Memory B cell (primary cell): ENCODE results near the gene LMNTD2.

Experiments
- ATAC-seq: fragments of 150-1000 bp; cut with Tn5 transposase; 2 replicates; pipeline ENCODE4 v1.10.0; 2021; ENCODE audit warnings: low read depth, mild to moderate bottlenecking, moderate library complexity
- DNase-seq, 2 donors: peaks; one replicate each; pipeline ENCODE4 v3.0.0; 2022; ENCODE audit warnings: low spot score in 2 of 2
- H3K27ac Mint-ChIP-seq: one replicate; pipeline ENCODE4 v1.8.0; 2022; ENCODE audit warnings: mild to moderate bottlenecking, moderate library complexity, mixed read lengths
- H3K27me3 Mint-ChIP-seq: one replicate; pipeline ENCODE4 v1.8.0; 2022; ENCODE audit warnings: mixed read lengths
- H3K36me3 Mint-ChIP-seq: one replicate; pipeline ENCODE4 v1.8.0; 2022; ENCODE audit warnings: mild to moderate bottlenecking, mixed read lengths
- H3K4me1 Mint-ChIP-seq: one replicate; pipeline ENCODE4 v1.8.0; 2022; ENCODE audit warnings: mixed read lengths
- H3K4me3 Mint-ChIP-seq: one replicate; pipeline ENCODE4 v1.8.0; 2022; ENCODE audit warnings: mild to moderate bottlenecking, moderate library complexity, mixed read lengths
- H3K9me3 Mint-ChIP-seq: one replicate; pipeline ENCODE4 v1.8.0; 2022; ENCODE audit warnings: mixed read lengths

The LMNTD2 gene

DNA sequence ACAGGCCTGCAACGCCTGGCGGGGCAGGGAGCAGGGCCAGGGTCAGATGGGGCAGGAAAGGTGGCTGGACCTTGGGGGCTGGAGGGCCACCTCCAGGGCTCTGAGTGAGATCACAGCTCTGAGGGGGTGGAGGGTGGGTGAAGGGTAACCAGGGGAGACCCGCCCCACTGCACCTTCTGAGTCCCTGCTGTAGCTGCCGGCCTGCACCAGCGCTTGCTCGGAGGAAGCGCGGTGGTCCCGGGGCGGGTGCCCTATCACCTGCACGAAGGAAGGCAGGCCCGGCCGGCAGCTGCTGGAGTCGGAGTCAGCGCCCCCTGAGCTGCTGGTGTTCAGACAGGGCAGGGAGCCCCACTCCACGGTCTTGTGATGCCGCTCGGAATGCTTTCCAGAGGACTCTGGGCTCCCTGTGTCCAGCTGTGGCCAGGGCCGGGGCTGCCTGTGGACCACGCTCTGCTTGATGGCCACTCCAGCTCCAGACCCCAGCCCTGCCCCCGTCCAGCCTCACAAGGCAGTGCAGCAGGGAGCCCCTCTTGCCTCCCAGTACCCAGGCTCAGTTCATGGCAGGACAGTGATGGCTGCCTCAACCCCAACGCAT is 3.8 kb downstream of the LMNTD2 start:
- DNase-seq, result no peak
- peak overlapping the region; percentile 8 for H3K4me3 Mint-ChIP-seq
- no peak overlapping the region for H3K27ac Mint-ChIP-seq
- no peak for ATAC-seq
- H3K4me1 Mint-ChIP-seq, result peaks cover 19% of the 10 kb centered on the region
- H3K9me3 Mint-ChIP-seq, result no peaks in the 10 kb centered on the region
- H3K27me3 Mint-ChIP-seq, result no peaks in the 10 kb centered on the region
- no peaks in the 10 kb centered on the region for H3K36me3 Mint-ChIP-seq

DNA sequence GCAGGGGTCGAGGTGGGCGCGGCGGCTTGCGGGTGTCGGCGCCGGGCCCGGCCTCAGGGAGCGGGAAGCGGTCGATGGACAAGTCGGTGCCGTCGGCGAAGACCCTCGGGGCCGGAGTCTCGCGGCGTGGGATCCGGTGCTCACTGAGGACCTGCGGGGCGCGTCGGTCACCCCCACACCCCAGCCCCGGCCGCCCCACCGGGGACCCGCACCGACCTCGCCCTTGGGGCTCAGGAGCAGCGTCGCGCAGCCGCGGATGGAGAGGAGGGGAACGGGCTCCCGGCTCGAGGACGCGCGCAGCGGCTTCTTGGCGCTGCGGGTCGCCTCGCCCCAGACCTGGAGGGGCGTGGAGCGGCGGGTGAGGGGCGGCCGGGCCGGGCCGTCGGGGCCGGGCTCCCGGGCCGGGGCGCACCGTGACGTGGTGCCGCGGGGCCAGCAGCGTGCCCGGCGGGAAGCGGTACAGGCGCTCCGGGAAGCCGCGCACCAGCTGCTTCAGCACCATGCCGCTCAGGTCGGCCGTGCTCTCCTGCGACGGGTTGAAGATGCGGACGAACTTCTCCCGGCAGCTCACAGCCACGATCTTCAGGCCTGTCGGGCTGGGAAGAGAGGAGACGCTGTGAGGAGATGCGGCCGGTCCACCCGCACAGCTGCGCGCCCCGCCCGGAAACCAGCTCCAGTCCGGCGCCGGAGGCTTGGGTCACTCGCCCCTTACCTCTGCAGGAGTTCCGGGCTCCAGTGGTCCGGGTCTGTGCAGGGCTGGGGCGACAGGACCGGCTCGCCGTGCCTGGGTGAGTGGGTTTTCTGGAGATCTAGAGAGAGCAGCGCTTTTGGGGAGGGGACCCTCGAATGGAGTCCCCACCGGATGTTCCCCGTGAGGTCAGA is 4.5 kb downstream of the LMNTD2 start:
- Mint-ChIP-seq H3K4me3 (no peak overlapping the region), H3K9me3 (no peaks in the 10 kb centered on the region), H3K36me3 (no peaks in the 10 kb centered on the region), H3K4me1 (peaks cover 15% of the 10 kb centered on the region), H3K27ac (no peak overlapping the region), H3K27me3 (no peaks in the 10 kb centered on the region)
- ATAC-seq (no peak), DNase-seq (no peak)

DNA sequence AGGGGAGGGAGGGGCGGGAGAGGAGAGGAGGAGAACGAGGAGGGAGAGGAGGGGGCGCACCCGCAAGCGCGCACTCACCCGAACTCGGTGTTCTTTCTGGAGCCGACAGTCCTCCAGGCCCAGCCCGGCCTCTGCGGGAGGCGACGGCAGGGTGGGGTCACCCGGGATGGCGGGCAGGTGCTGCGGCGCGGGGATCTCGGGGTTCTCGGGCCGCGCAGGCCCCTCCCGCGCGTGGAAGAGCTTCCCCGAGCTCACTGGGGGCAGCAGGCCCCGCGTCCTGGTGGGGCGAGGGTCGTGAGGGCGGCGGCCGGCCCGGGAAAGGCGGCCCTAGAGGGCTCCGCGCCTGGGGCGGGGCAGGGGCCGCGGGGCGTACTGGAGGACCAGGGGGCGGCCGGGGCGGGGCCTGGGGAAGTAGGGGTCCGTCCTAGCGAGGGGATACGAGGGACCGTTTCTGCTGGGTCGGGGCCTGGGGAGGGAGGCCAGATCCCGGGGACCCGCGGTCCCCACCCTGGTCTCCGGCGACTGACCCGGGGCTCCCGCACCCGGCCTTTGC is 5.2 kb downstream of the LMNTD2 start:
- Mint-ChIP-seq H3K27ac (no peak overlapping the region), H3K4me3 (peak overlapping the region; percentile 69), H3K36me3 (no peaks in the 10 kb centered on the region), H3K4me1 (peaks cover 15% of the 10 kb centered on the region), H3K9me3 (no peaks in the 10 kb centered on the region), H3K27me3 (no peaks in the 10 kb centered on the region)
- ATAC-seq (peak; percentile 16), DNase-seq (peak in 1 of 2 donors; percentile 57)

DNA sequence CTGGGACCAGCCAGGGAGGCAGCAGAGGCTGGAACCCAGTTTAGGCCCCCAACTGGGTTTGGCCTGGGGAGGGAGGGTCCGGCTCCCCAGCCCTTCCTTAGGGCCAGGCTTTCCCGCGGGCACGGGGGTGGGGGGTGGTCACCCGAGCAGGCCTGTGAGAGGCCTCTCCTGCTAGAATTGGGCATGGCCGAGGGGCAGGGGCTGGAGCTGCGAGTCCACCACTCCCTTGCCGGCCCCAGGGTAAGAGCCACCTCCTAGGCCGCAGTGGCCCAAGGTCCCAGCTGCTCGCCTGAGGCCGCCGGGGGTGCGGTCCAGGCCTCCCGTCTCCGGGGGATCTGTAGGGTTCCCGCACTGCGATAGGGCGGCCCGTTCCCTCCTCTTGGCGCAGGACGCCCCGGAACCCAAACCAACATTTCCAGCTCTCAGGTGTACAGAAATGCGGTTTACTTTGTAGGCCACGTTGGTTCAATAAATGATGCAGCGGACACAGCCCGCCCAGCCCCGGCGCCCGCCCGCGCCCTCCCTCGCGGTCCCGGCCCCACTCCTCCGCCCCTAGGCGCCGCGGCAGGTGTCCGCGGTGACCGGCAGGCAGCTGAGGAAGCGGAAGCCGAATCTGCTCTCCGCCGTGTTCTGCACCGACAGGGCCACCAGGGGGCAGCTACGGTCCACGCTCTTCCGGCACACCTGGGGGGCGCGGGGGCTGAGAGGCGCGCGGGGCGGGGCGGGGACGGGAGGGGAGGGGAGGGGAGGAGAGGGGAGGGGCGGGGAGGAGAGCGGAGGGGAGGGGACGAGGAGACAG is 5.9 kb downstream of the LMNTD2 start:
- ATAC-seq, result peak; percentile 89
- H3K4me3 Mint-ChIP-seq, result peak overlapping the region; percentile 69

DNA sequence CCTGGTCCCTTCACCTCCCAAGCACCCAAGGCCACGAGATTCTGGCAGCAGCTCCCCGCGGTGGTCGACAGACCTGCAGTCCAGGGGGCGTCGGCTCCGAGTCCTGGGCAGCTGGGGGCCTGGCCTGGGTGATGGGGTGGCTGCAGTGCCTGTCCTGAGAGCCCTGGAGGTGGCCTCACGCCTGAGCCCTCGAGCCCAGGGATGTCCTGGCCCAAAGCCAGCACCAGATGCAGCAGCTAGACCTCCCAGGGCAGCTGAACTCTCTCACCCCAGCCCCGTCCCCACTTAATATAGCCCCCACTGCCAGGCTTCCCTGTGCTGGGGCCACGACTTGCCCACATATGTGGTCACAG is 6.6 kb downstream of the LMNTD2 start:
- ATAC-seq (no peak), DNase-seq (no peak)
- no peaks in the 10 kb centered on the region for H3K9me3 Mint-ChIP-seq
- no peak overlapping the region for H3K27ac Mint-ChIP-seq
- no peaks in the 10 kb centered on the region for H3K27me3 Mint-ChIP-seq
- no peaks in the 10 kb centered on the region for H3K36me3 Mint-ChIP-seq
- peak overlapping the region; percentile 41 for H3K4me3 Mint-ChIP-seq
- H3K4me1 Mint-ChIP-seq, result peaks cover 7% of the 10 kb centered on the region

More for the DNA sequence above, 5.9 kb downstream of the LMNTD2 start:
- peak; percentile 68 to 70 for DNase-seq
- H3K4me1 Mint-ChIP-seq, result peaks cover 11% of the 10 kb centered on the region
- no peaks in the 10 kb centered on the region for H3K27me3 Mint-ChIP-seq
- no peak overlapping the region for H3K27ac Mint-ChIP-seq
- no peaks in the 10 kb centered on the region for H3K36me3 Mint-ChIP-seq
- no peaks in the 10 kb centered on the region for H3K9me3 Mint-ChIP-seq

DNA sequence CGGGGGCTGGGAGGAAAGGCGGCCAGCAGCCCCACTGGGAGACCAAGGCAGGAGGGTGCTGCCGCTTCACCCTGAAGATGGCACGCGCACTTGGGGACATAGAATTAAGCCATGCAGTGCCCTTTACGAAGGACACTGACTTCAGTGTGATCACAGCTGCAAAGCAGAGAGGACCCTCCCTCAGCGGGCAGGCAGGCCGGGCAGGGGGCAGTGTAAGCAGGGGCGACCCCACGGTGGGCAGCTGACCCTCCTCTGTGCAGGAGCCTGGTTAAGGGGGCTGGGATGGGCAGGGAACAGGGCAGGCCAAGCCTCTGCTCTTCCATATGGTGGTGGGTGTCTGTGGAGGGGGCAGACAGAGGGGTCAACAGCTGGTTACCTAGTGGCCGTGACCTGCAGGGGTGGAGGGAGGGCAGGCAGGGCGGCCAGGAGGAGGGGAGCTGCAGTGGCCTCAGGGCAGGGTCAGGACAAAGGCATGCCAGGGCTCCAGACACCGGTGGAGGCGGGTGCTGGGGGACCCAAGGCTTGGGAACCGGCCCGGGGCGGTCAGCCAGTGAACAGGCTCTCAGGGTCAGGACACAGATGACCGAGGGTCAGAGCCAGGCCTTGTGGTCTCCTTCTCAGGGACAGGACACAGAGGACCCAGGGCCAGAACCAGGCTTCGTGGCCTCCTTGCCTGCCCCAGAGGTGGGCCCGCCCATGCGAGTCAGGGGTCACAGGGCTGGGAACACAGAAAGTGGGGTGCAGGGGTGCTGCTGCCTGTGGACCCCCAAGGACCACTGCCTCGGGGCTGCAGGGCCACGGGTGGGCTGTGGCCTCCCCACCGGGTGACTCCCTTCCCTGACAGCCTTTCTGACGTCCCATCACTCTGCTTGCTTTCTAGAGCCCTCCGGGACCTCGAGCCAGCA is 7.2 kb downstream of the LMNTD2 start:
- Mint-ChIP-seq H3K36me3 (no peaks in the 10 kb centered on the region), H3K27me3 (no peaks in the 10 kb centered on the region), H3K4me1 (peaks cover 11% of the 10 kb centered on the region), H3K4me3 (no peak overlapping the region), H3K9me3 (no peaks in the 10 kb centered on the region), H3K27ac (no peak overlapping the region)
- ATAC-seq (no peak), DNase-seq (no peak)

DNA sequence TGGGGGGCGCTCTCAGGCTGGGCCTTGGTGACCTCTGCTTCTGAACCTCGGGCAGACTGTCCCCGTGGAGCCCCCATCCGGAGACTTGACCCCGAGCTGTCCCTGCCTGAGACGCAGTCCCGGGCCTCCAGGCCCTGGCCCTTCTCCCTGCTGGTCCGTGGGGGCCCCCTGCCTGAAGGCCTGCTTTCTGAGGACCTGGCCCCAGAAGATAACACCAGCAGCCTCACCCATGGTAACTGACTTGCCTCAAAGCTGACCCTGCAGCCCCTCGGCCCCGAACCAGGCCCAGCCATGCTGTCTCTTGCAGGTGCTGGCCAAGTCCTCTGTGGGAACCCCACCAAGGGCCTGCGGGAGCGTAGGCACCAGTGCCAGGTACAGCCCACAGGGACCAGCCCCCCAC is 8.9 kb downstream of the LMNTD2 start:
- Mint-ChIP-seq H3K27ac (no peak overlapping the region), H3K4me3 (no peak overlapping the region), H3K4me1 (peaks cover 10% of the 10 kb centered on the region), H3K27me3 (no peaks in the 10 kb centered on the region), H3K36me3 (no peaks in the 10 kb centered on the region), H3K9me3 (no peaks in the 10 kb centered on the region)
- DNase-seq, result no peak
- ATAC-seq, result no peak

DNA sequence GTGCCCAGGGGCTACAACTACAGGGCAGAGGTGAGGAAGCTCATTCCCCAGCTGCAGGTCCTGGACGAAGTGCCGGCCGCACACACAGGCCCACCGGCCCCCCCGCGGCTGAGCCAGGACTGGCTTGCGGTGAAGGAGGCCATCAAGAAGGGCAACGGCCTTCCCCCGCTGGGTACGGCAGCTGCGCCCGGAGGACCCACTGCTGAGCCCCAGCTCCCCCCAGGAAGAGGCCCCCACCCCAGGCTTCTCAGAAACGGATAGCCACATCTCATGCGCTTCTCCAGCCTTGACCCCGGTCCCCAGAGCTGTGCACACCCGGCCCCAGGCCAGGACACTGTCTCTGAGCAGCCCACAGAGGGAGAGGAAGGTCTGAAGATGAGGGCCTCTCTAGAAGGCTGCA is 9.4 kb downstream of the LMNTD2 start:
- no peak for ATAC-seq
- H3K36me3 Mint-ChIP-seq, result no peaks in the 10 kb centered on the region
- DNase-seq, result no peak
- no peak overlapping the region for H3K27ac Mint-ChIP-seq
- H3K27me3 Mint-ChIP-seq, result no peaks in the 10 kb centered on the region
- peaks cover 7% of the 10 kb centered on the region for H3K4me1 Mint-ChIP-seq
- no peaks in the 10 kb centered on the region for H3K9me3 Mint-ChIP-seq
- no peak overlapping the region for H3K4me3 Mint-ChIP-seq

DNA sequence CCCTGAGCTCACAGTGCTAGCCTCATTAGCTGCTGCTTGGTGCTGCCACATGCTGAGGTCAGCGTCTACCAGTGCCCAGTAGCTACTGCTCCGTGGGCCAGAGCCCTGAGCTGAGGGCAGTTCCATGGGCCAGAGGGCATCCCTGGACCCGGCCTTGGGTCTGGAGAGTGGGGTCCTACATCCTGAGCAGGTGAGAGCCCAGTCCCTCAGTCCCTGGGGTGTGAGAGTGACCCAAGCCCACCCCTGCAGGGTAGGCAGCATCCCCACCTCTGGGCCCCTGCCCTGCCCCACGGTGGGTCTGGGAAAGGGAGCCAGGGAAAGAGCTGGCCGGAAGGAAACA is 9.8 kb downstream of the LMNTD2 start:
- ATAC-seq, result no peak
- Mint-ChIP-seq H3K9me3 (no peaks in the 10 kb centered on the region), H3K27me3 (no peaks in the 10 kb centered on the region), H3K4me3 (no peak overlapping the region), H3K4me1 (peaks cover 7% of the 10 kb centered on the region), H3K36me3 (no peaks in the 10 kb centered on the region), H3K27ac (no peak overlapping the region)
- DNase-seq, result no peak

DNA sequence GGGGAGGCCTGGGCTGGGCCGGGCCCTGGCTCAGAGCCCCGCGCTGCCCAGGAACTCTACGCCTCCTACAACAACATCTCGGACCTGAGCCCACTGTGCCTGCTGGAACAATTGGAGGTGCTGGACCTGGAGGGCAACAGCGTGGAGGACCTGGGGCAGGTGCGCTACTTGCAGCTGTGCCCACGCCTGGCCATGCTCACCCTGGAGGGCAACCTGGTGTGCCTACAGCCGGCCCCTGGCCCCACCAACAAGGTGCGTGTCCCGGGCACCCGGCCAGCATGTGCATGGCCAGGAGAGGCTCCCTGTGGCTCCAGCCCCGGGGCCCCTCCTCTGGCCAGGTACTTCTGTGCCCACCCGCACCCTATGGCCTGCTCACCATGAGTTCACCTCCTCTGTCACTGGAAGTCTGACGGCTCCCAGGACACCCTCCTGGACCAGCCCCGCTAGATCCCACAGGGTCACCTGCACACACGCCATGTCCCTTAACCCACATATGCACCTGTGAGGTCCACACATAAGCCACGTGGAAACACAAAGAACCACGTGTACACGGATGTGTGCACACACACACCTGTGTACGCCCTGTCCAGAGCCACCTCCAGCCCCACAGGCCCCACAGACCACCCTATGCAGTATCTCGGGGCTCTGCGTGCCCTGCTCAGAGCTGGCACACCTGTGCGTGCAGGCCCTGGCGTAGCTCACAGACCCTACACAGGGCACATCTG is 10.4 kb downstream of the LMNTD2 start:
- H3K9me3 Mint-ChIP-seq, result no peaks in the 10 kb centered on the region
- H3K4me1 Mint-ChIP-seq, result peaks cover 7% of the 10 kb centered on the region
- no peak overlapping the region for H3K4me3 Mint-ChIP-seq
- no peak overlapping the region for H3K27ac Mint-ChIP-seq
- H3K27me3 Mint-ChIP-seq, result no peaks in the 10 kb centered on the region
- DNase-seq (no peak), ATAC-seq (no peak)
- H3K36me3 Mint-ChIP-seq, result no peaks in the 10 kb centered on the region

DNA sequence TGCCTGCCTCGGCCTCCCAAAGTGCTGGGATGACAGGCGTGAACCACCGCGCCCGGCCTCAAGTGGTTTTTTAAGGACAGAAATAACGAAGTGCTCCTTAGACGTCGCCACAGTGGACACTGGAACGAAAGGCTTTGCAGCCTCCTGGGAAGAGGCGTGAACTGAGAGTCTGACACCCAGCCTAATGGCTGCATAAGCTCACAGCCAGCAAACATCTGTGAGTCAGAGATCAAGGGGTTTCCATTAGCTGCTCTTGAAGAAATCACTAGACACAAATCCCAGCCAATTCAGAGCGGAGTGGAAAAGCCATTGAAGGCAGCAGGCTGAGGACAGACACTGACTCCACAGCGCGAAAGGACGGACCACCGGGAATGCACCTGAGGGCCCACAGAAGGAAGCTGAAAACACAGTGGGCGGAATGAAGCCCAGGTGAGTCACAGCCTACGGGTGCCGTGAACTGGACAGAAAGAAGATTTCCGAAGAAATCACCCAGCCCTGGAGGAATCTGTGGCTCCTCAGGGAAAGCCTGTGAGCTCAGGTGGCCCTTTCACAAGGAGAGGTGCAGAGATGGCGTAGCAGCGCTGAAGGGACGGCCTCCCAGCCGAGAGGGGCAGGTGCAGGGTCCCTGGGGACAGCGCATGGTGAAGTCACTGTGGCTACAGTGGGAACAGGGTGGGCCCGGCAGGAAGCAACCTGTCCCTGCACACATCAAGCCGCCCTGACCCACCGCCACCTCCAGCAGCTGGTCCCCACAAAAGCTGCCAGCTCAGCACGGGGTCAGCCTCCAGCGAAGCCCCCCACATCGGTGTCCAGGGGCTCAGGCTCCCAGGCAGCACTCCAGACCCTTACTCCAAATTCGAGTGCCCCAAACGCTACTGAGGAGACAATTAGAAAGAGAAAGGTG is 11.6 kb downstream of the LMNTD2 start:
- Mint-ChIP-seq H3K36me3 (no peaks in the 10 kb centered on the region), H3K9me3 (no peaks in the 10 kb centered on the region), H3K4me1 (peaks cover 7% of the 10 kb centered on the region), H3K27ac (no peak overlapping the region), H3K27me3 (no peaks in the 10 kb centered on the region), H3K4me3 (peak overlapping the region; percentile 29)
- ATAC-seq (peak; percentile 48), DNase-seq (no peak)

DNA sequence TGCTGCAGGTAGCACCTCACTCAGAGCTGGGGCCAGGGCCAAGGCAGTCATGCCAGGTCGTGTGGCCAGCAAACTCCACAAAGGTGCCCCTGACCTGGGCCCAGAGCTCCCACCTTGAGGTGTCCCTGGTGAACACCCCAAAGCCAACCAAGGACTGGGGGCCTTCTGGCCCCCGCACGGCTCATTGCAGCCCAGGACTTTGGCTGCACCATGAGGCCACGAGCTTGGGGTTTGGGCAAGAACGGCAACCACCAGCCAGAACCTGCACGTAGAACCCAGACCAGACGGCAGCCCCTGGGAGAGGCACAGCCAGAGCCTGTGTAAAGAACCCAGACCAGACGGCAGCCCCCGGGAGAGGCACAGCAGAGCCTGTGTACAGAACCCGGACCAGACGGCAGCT is 15.4 kb downstream of the LMNTD2 start:
- ATAC-seq (no peak), DNase-seq (no peak)
- Mint-ChIP-seq H3K4me3 (no peak overlapping the region), H3K27ac (no peak overlapping the region), H3K36me3 (peaks cover 5% of the 10 kb centered on the region), H3K27me3 (no peaks in the 10 kb centered on the region), H3K9me3 (no peaks in the 10 kb centered on the region), H3K4me1 (peaks cover 7% of the 10 kb centered on the region)
